Measurements from ENCODE around the gene CNTN4.

GRCh38 chr3:2544212-2544611 is 445.5 kb downstream of the CNTN4 start:
- TF ChIP-seq CTCF (IDR thresholded peaks at IDR 0.05; ENCODE audit: borderline replicate concordance, extremely low read depth, low read length, poor library complexity, severe bottlenecking) (no peak), EZH2 (IDR thresholded peaks at IDR 0.05; ENCODE audit: borderline replicate concordance, low read depth, low read length, severe bottlenecking) (no peak)

Data from DND-41 (cell line).